OCI-LY3 (cell line): ENCODE data around the gene OR10D3.

ENCODE experiments used
- H2AFZ ChIP-seq: fragments of 200-600, 300-600 bp; shearing (Covaris generic); 2 replicates; pipeline ENCODE4 v1.6.0; 2014; ENCODE audit warnings: antibody characterized with exemption, low read depth, low read length
- H3K27ac ChIP-seq: fragments of 200-600, 300-600 bp; sonication (generic); 2 replicates; pipeline ENCODE4 v1.5.1; 2014; ENCODE audit warnings: mild to moderate bottlenecking, low read length, moderate library complexity, mixed read lengths
- H3K27me3 ChIP-seq: fragments of 200-600, 300-600 bp; sonication (generic); 2 replicates; pipeline ENCODE4 v1.6.1; 2014; ENCODE audit warnings: low read depth, low read length, mixed read lengths
- H3K36me3 ChIP-seq: fragments of 200-600, 300-600 bp; sonication (generic); replicated peaks from 2 replicates; pipeline ENCODE3; 2014; ENCODE audit warnings: low read depth, low read length, mixed read lengths
- H3K4me1 ChIP-seq: fragments of 300-600, 200-600 bp; sonication (generic); 2 replicates; pipeline ENCODE4 v1.6.1; 2014; ENCODE audit warnings: low read length, mixed read lengths
- H3K4me2 ChIP-seq: fragments of 200-600, 300-600 bp; sonication (generic); 2 replicates; pipeline ENCODE4 v1.6.1; 2014; ENCODE audit warnings: low read length, mixed read lengths
- H3K4me3 ChIP-seq: fragments of 300-600, 200-600 bp; sonication (generic); 2 replicates; pipeline ENCODE4 v1.5.1; 2014; ENCODE audit warnings: antibody characterized with exemption, mild to moderate bottlenecking, low read length, moderate library complexity
- H3K79me2 ChIP-seq: fragments of 300-600, 200-600 bp; shearing (Covaris generic); 2 replicates; pipeline ENCODE4 v1.6.1; 2014; ENCODE audit warnings: mild to moderate bottlenecking, low read length, mixed read lengths
- H3K9ac ChIP-seq: fragments of 300-600, 200-600 bp; shearing (Covaris generic); 2 replicates; pipeline ENCODE4 v1.6.0; 2014; ENCODE audit warnings: mild to moderate bottlenecking, low read length, moderate library complexity
- H3K9me3 ChIP-seq: fragments of 200-600, 300-600 bp; shearing (Covaris generic); 2 replicates; pipeline ENCODE4 v1.6.1; 2014; ENCODE audit warnings: low read length, mixed read lengths; ENCODE audit not compliant: insufficient read depth
- H4K20me1 ChIP-seq: fragments of 200-600, 300-600 bp; sonication (generic); 2 replicates; pipeline ENCODE4 v1.6.1; 2016; ENCODE audit warnings: low read length, mixed read lengths; ENCODE audit not compliant: insufficient read depth
- EZH2phosphoT487 ChIP-seq: fragments of 200-600 bp; shearing (Covaris generic); IDR thresholded peaks from 2 replicates; pipeline ENCODE4 v1.6.1; 2018; ENCODE audit warnings: antibody characterized with exemption, mixed run types, low read depth
- TF ChIP-seq, protein P1 (sequence below): fragments of 200-600, 300-600 bp; sonication (generic); IDR thresholded peaks from 2 replicates; pipeline ENCODE4 v1.5.1; 2014; ENCODE audit warnings: antibody characterized with exemption, low read length, low read depth

Gene OR10D3

GRCh38 chr11:124199702-124200101 is 16.6 kb downstream of the OR10D3 start:
- no peaks in the 10 kb centered on the region for H4K20me1 ChIP-seq
- TF ChIP-seq, protein P1, sequence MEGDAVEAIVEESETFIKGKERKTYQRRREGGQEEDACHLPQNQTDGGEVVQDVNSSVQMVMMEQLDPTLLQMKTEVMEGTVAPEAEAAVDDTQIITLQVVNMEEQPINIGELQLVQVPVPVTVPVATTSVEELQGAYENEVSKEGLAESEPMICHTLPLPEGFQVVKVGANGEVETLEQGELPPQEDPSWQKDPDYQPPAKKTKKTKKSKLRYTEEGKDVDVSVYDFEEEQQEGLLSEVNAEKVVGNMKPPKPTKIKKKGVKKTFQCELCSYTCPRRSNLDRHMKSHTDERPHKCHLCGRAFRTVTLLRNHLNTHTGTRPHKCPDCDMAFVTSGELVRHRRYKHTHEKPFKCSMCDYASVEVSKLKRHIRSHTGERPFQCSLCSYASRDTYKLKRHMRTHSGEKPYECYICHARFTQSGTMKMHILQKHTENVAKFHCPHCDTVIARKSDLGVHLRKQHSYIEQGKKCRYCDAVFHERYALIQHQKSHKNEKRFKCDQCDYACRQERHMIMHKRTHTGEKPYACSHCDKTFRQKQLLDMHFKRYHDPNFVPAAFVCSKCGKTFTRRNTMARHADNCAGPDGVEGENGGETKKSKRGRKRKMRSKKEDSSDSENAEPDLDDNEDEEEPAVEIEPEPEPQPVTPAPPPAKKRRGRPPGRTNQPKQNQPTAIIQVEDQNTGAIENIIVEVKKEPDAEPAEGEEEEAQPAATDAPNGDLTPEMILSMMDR: no peak
- TF ChIP-seq EZH2phosphoT487: no peak
- H3K27ac ChIP-seq: no peak overlapping the region
- H3K4me2 ChIP-seq: no peak overlapping the region
- peaks cover 7% of the 10 kb centered on the region; the same call in 1 of the 2 replicates for H3K27me3 ChIP-seq
- no peak overlapping the region for H3K4me3 ChIP-seq
- no peaks in the 10 kb centered on the region for H3K79me2 ChIP-seq
- no peak overlapping the region for H3K9ac ChIP-seq
- no peak overlapping the region for H2AFZ ChIP-seq
- H3K9me3 ChIP-seq: no peaks in the 10 kb centered on the region
- H3K36me3 ChIP-seq: no peaks in the 10 kb centered on the region
- peaks cover 4% of the 10 kb centered on the region for H3K4me1 ChIP-seq

GRCh38 chr11:124200671-124201070 is 17.5 kb downstream of the OR10D3 start:
- no peaks in the 10 kb centered on the region for H3K36me3 ChIP-seq

DNA sequence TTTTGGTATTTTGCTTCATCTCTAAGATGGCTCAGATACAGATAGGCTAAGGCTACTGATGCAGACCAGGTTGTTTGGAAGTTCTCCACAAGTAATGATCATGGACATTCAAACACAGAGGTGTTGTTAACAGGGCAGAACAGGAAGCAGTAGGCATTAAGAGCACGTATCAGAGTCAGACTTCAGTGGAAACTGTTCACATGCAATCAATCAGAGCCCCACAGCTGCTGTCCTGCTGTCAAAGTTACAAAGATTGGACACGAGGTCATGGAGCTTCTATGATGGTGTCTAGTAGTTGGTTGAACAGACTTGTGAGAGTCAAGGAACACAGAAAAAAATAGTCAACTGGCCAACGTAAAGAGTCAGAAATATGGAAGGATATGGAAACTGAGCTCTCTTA is 19.8 kb downstream of the OR10D3 start:
- TF ChIP-seq, protein P1: no peak
- TF ChIP-seq EZH2phosphoT487: no peak
- no peak overlapping the region for H3K9ac ChIP-seq
- no peaks in the 10 kb centered on the region for H3K9me3 ChIP-seq

More at GRCh38 chr11:124200671-124201070, 17.5 kb downstream of the OR10D3 start:
- H3K9ac ChIP-seq: no peak overlapping the region
- H3K27me3 ChIP-seq: peaks cover 7% of the 10 kb centered on the region; the same call in 1 of the 2 replicates
- TF ChIP-seq, protein P1: no peak
- no peak for TF ChIP-seq EZH2phosphoT487
- no peaks in the 10 kb centered on the region for H4K20me1 ChIP-seq
- H3K4me1 ChIP-seq: no peaks in the 10 kb centered on the region
- H3K79me2 ChIP-seq: no peaks in the 10 kb centered on the region
- H3K4me3 ChIP-seq: no peak overlapping the region
- no peaks in the 10 kb centered on the region for H3K9me3 ChIP-seq
- H3K27ac ChIP-seq: no peak overlapping the region
- no peak overlapping the region for H3K4me2 ChIP-seq
- H2AFZ ChIP-seq: no peak overlapping the region

GRCh38 chr11:124204008-124204407 is 20.9 kb downstream of the OR10D3 start:
- Histone ChIP-seq H3K27ac (no peak overlapping the region), H3K9me3 (no peaks in the 10 kb centered on the region), H3K9ac (no peak overlapping the region), H4K20me1 (no peaks in the 10 kb centered on the region), H3K36me3 (no peaks in the 10 kb centered on the region), H3K79me2 (no peaks in the 10 kb centered on the region), H3K4me2 (no peak overlapping the region), H3K4me3 (no peak overlapping the region), H3K27me3 (no peaks in the 10 kb centered on the region), H3K4me1 (no peaks in the 10 kb centered on the region), H2AFZ (no peak overlapping the region)
- TF ChIP-seq EZH2phosphoT487: no peak
- TF ChIP-seq, protein P1: no peak

More for the DNA sequence above, 19.8 kb downstream of the OR10D3 start:
- no peaks in the 10 kb centered on the region for H3K4me1 ChIP-seq
- H2AFZ ChIP-seq: no peak overlapping the region
- no peak overlapping the region for H3K4me2 ChIP-seq
- H4K20me1 ChIP-seq: no peaks in the 10 kb centered on the region
- no peaks in the 10 kb centered on the region for H3K36me3 ChIP-seq
- no peaks in the 10 kb centered on the region for H3K79me2 ChIP-seq
- no peak overlapping the region for H3K27ac ChIP-seq
- H3K4me3 ChIP-seq: no peak overlapping the region
- peaks cover 5% of the 10 kb centered on the region; the same call in 1 of the 2 replicates for H3K27me3 ChIP-seq
